K562 (cell line): ENCODE data around the gene PURA. TPM values are rescaled to one million over a fixed set of nuclear protein-coding genes. Genes with fewer than 3 reads are reported as not detected.

Experiments
- CSDE1 ChIP-seq, 2 experiments: fragments of 450-650 bp; IDR thresholded peaks; 2 replicates each; pipeline ENCODE4 v1.6.1; 2016; ENCODE audit warnings: mild to moderate bottlenecking in 1 of 2
- CTBP1 ChIP-seq: fragments of 450-650 bp; IDR thresholded peaks from 2 replicates; pipeline ENCODE4 v1.6.1; 2016; ENCODE audit warnings: borderline replicate concordance
- CTCF ChIP-seq, 3 experiments: IDR thresholded peaks in 2 of 3; conservative IDR thresholded peaks in 1 of 3; 2 replicates each; pipeline ENCODE4 v1.5.1; 2011 to 2012; ENCODE audit warnings: low read length in 3 of 3, mild to moderate bottlenecking in 3 of 3, control low read depth in 2 of 3, improper control_type of control experiment in 1 of 3, inconsistent platforms in 1 of 3, low read depth in 1 of 3, mixed read lengths in 1 of 3, moderate library complexity in 1 of 3; ENCODE audit not compliant: insufficient read depth in 2 of 3
- E2F4 ChIP-seq: sonication (generic); formaldehyde crosslinking; IDR thresholded peaks from 2 replicates; pipeline ENCODE4 v1.8.0; 2022; ENCODE audit warnings: mild to moderate bottlenecking, low read depth, missing genetic modification reagents
- HDAC8 ChIP-seq: fragments of 450-650 bp; IDR thresholded peaks from 2 replicates; pipeline ENCODE4 v1.6.1; 2016; ENCODE audit warnings: mild to moderate bottlenecking, missing genetic modification characterization, moderate library complexity, missing compliant biosample characterization
- HMG20A ChIP-seq: fragments of 450-650 bp; formaldehyde crosslinking; conservative IDR thresholded peaks from 2 replicates; pipeline ENCODE4 v1.4.0; 2020; ENCODE audit warnings: mild to moderate bottlenecking, mixed read lengths
- JUND ChIP-seq, 2 experiments: IDR thresholded peaks; 2 replicates in 1 of 2; 3 replicates in 1 of 2; pipeline ENCODE4 v1.6.1; 2011; ENCODE audit warnings: borderline replicate concordance in 2 of 2, low read depth in 2 of 2, low read length in 2 of 2, improper control_type of control experiment in 1 of 2, missing biosample characterization in 1 of 2, missing genetic modification characterization in 1 of 2, missing genetic modification reagents in 1 of 2
- KLF16 ChIP-seq: IDR thresholded peaks from 2 replicates; pipeline ENCODE4 v1.6.1; 2016; ENCODE audit warnings: antibody characterized with exemption
- PHF8 ChIP-seq: fragments of 200-600 bp; sonication (generic); IDR thresholded peaks from 2 replicates; pipeline ENCODE4 v1.6.1; 2012; ENCODE audit warnings: mixed run types, mild to moderate bottlenecking, inconsistent platforms, low read length, moderate library complexity, borderline replicate concordance
- RBM17 ChIP-seq: fragments of 200-400 bp; formaldehyde crosslinking; IDR thresholded peaks from 2 replicates; pipeline ENCODE4 v1.6.1; 2017; ENCODE audit warnings: low read depth, mild to moderate bottlenecking, low read length, borderline replicate concordance
- SRSF7 ChIP-seq: fragments of 200-400 bp; formaldehyde crosslinking; optimal IDR thresholded peaks from 2 replicates; pipeline ENCODE3; 2017; ENCODE audit warnings: mild to moderate bottlenecking, low read depth, low read length
- TAF7 ChIP-seq: fragments of 450-650 bp; IDR thresholded peaks from 2 replicates; pipeline ENCODE4 v1.6.1; 2016; ENCODE audit warnings: missing genetic modification characterization, missing compliant biosample characterization
- TRIM24 ChIP-seq, 2 experiments: fragments of 450-650 bp; IDR thresholded peaks; 2 replicates each; pipeline ENCODE4 v1.6.1; 2016
- ZBTB7A ChIP-seq: IDR thresholded peaks from 2 replicates; pipeline ENCODE4 v1.6.1; 2011; ENCODE audit warnings: low read depth, mild to moderate bottlenecking, low read length, moderate library complexity, borderline replicate concordance; ENCODE audit not compliant: control insufficient read depth
- polyA plus RNA-seq, 8 experiments: library from polyadenylated mRNA; depleted of rRNA in 4 of 8; stranded (reverse) in 5 of 8; unstranded in 3 of 8; fragments of >200 nt; fragmentation: Nextera tagmentation in 2 of 8; fragmentation: Illumina TruSeq in 1 of 8; extraction: Ambion mirVana in 2 of 8; extraction: Trizol in 1 of 8; gene quantifications; 2 replicates each; pipeline versions ENCODE4 v1.2.1 to v1.2.3, GENCODE V29; 2011 to 2014; ENCODE audit warnings: inconsistent platforms in 1 of 8, missing spikeins in 1 of 8
- total RNA-seq, 7 experiments: library from RNA; depleted of rRNA in 6 of 7; stranded (reverse); fragments of >200 nt in 6 of 7; fragmentation: Illumina TruSeq in 2 of 7; extraction: Trizol in 2 of 7; gene quantifications; 2 replicates each; pipeline versions ENCODE4 v1.2.1 to v1.2.3, GENCODE V29; 2011 to 2021; ENCODE audit warnings: low replicate concordance in 1 of 7
- TF ChIP-seq, protein P1 (sequence below): sonication (generic); formaldehyde crosslinking; IDR thresholded peaks from 2 replicates; pipeline ENCODE4 v1.8.0; 2023; ENCODE audit warnings: missing genetic modification reagents, mild to moderate bottlenecking, borderline replicate concordance
- TF ChIP-seq, protein P2 (sequence below): sonication (generic); IDR thresholded peaks from 2 replicates; pipeline ENCODE4 v1.6.1; 2016

The PURA gene
- total and polyA plus RNA-seq, 9 of the 15 experiments (the other 6 are each of a cell fraction or from before 2014, with no cell fraction given) = 3.2 to 11.1 (median 5.4) TPM

DNA sequence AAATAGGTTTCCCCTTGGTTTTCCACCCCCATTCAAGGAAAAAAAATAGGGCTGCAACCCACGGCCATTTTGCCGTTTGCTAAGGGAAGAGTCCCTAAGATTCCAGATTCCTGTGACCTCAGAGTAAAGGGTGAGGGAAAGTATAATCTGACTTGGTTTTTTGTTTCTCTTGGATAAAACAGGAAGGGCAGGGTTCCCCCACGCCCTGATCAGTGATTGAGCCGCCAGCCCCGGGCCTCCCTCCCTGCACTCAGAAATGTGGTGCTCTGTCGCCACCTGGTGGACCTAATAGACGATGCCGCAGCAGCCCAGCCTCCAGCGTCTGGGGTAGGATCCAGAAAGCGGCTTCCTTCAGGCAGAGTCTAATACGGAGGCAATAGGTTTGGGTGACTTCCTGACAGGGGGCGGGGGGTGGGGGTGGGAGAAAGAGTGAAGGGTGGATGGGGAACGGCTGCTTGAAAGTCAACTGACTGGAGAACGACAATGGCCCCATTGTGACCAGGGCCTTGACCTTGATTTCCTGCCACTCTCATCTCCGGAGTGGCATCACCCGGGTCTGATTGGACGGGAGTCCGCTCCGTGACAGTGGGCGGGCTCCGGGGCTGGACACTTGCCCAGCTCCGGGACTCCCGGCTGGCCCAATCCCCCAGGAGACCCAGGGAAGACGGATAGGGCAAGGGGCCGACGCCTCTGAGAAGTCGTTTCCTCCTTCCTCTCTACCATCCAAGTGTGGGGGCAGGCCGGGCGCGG is 43.3 kb downstream of the PURA start (continued):
- TF ChIP-seq CTBP1 (peak; percentile 32; the same call in 1 of the 2 replicates), HMG20A (CRISPR knock-in tag) (no peak), CTCF (IDR thresholded peaks at IDR 0.05 in 2 of 3, conservative IDR thresholded peaks at IDR 0.05 in 1 of 3; ENCODE audit: insufficient read depth in 2 of 3, low read depth in 1 of 3, low read length in 3 of 3) (peak; percentile 88 to 95 (median 94)), PHF8 (no peak), HDAC8 (no peak), ZBTB7A (no peak), TRIM24 (IDR thresholded peaks at IDR 0.05) (no peak), RBM17 (no peak), E2F4 (no peak), KLF16 (peak; percentile 29; the same call in 1 of the 2 replicates), JUND (IDR thresholded peaks at IDR 0.05; ENCODE audit: borderline replicate concordance, low read depth, low read length) (0 out of 2 replicates have a peak, but pooled peaks have one; percentile 20), JUND (tag; IDR thresholded peaks at IDR 0.05; ENCODE audit: borderline replicate concordance, low read depth, low read length) (0 out of 3 replicates have a peak, but pooled peaks have one; percentile 8), CSDE1 (IDR thresholded peaks at IDR 0.05) (no peak), TAF7 (tag) (no peak), SRSF7 (no peak)
- TF ChIP-seq, protein P1, sequence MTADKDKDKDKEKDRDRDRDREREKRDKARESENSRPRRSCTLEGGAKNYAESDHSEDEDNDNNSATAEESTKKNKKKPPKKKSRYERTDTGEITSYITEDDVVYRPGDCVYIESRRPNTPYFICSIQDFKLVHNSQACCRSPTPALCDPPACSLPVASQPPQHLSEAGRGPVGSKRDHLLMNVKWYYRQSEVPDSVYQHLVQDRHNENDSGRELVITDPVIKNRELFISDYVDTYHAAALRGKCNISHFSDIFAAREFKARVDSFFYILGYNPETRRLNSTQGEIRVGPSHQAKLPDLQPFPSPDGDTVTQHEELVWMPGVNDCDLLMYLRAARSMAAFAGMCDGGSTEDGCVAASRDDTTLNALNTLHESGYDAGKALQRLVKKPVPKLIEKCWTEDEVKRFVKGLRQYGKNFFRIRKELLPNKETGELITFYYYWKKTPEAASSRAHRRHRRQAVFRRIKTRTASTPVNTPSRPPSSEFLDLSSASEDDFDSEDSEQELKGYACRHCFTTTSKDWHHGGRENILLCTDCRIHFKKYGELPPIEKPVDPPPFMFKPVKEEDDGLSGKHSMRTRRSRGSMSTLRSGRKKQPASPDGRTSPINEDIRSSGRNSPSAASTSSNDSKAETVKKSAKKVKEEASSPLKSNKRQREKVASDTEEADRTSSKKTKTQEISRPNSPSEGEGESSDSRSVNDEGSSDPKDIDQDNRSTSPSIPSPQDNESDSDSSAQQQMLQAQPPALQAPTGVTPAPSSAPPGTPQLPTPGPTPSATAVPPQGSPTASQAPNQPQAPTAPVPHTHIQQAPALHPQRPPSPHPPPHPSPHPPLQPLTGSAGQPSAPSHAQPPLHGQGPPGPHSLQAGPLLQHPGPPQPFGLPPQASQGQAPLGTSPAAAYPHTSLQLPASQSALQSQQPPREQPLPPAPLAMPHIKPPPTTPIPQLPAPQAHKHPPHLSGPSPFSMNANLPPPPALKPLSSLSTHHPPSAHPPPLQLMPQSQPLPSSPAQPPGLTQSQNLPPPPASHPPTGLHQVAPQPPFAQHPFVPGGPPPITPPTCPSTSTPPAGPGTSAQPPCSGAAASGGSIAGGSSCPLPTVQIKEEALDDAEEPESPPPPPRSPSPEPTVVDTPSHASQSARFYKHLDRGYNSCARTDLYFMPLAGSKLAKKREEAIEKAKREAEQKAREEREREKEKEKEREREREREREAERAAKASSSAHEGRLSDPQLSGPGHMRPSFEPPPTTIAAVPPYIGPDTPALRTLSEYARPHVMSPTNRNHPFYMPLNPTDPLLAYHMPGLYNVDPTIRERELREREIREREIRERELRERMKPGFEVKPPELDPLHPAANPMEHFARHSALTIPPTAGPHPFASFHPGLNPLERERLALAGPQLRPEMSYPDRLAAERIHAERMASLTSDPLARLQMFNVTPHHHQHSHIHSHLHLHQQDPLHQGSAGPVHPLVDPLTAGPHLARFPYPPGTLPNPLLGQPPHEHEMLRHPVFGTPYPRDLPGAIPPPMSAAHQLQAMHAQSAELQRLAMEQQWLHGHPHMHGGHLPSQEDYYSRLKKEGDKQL = no peak
- TF ChIP-seq, protein P2, sequence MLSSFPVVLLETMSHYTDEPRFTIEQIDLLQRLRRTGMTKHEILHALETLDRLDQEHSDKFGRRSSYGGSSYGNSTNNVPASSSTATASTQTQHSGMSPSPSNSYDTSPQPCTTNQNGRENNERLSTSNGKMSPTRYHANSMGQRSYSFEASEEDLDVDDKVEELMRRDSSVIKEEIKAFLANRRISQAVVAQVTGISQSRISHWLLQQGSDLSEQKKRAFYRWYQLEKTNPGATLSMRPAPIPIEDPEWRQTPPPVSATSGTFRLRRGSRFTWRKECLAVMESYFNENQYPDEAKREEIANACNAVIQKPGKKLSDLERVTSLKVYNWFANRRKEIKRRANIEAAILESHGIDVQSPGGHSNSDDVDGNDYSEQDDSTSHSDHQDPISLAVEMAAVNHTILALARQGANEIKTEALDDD = no peak
